DOHH2 (cell line): ENCODE data around the gene RPL18.

Experiments
- EZH2phosphoT487 ChIP-seq: fragments of 200-600 bp; sonication (generic); IDR thresholded peaks from 2 replicates; pipeline ENCODE4 v1.6.1; 2017; ENCODE audit warnings: borderline replicate concordance, mild to moderate bottlenecking, antibody characterized with exemption, low read length, moderate library complexity, mixed read lengths
- TF ChIP-seq, protein P1 (sequence below): fragments of 200-600 bp; sonication (generic); IDR thresholded peaks from one replicate; pipeline ENCODE4 v1.5.1; 2014; ENCODE audit warnings: antibody characterized with exemption, mild to moderate bottlenecking, low read depth, low read length; ENCODE audit not compliant: poor library complexity, severe bottlenecking

DNA sequence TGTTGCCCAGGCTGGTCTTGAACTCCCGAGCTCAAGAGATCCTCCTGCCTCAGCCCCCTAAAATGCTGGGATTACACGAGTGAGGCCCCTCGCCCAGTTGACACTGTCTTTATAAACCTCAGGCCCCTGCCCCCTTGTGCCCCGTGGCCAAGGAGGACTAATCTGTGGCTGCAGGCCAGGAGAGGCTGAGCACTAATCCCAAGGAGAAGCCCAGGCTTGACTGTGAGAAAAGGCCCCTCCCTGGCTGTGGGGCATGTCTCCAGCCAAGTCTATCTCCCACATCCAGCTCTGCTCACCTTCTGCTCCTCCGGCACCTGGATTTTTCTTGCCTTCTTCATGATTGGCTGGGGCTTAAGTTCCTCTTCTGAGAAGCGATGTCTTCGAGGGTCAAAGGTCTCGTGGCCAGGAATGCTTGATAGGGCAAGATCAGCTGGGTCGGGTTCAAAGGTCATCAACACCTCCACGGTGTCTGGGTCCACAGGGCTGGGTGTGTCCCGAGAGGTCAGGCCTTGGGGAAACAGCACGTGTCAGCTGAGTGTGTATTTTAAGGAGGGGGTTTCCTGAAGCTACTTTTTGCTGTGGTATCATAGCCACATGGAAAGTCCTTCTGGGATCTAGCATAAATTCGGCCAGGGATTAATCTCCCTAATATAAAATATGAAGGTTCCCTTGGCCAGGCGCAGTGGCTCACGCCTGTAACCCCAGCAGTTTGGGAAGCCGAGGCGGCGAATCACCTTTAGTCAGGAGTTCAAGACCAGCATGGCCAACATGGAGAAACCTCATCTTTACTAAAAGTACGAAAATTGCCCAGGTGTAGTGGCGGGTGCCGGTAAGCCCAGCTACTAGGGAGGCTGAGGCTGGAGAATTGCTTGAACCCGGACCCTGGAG, 14.4 kb upstream of the RPL18 start:
- TF ChIP-seq, protein P1, sequence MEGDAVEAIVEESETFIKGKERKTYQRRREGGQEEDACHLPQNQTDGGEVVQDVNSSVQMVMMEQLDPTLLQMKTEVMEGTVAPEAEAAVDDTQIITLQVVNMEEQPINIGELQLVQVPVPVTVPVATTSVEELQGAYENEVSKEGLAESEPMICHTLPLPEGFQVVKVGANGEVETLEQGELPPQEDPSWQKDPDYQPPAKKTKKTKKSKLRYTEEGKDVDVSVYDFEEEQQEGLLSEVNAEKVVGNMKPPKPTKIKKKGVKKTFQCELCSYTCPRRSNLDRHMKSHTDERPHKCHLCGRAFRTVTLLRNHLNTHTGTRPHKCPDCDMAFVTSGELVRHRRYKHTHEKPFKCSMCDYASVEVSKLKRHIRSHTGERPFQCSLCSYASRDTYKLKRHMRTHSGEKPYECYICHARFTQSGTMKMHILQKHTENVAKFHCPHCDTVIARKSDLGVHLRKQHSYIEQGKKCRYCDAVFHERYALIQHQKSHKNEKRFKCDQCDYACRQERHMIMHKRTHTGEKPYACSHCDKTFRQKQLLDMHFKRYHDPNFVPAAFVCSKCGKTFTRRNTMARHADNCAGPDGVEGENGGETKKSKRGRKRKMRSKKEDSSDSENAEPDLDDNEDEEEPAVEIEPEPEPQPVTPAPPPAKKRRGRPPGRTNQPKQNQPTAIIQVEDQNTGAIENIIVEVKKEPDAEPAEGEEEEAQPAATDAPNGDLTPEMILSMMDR: no peak
- no peak for TF ChIP-seq EZH2phosphoT487
